Activated CD8-positive, alpha-beta T cell treated with anti-CD3 and anti-CD28 coated beads for 36 hours (primary cell): ENCODE data around the gene MGRN1. TPM values are rescaled to one million over a fixed set of nuclear protein-coding genes. Genes with fewer than 3 reads are reported as not detected.

Experiments used
- ATAC-seq: fragments of 200-7000 bp; cut with Tn5 transposase; one replicate; pipeline ENCODE4 v1.10.0; 2021; ENCODE audit warnings: mild to moderate bottlenecking, moderate library complexity
- CTCF ChIA-PET: fragments of 350-600 bp; sonication (Branson Sonifier 250); formaldehyde crosslinking; loops from one replicate; lab custom pipeline; 2021; ENCODE audit warnings: antibody characterized with exemption; lab: Charles Lee
- POLR2A ChIA-PET: fragments of 350-600 bp; sonication (Branson Sonifier 250); formaldehyde crosslinking; loops from one replicate; lab custom pipeline; 2021; ENCODE audit warnings: antibody characterized with exemption; lab: Charles Lee
- DNase-seq: peaks from one replicate; pipeline ENCODE4 v3.0.0-alpha.2; 2020
- H3K27ac Mint-ChIP-seq: one replicate; pipeline ENCODE4 v1.8.0; 2021; ENCODE audit warnings: mild to moderate bottlenecking, mixed read lengths
- H3K27me3 Mint-ChIP-seq: one replicate; pipeline ENCODE4 v1.8.0; 2021; ENCODE audit warnings: mixed read lengths
- H3K36me3 Mint-ChIP-seq: one replicate; pipeline ENCODE4 v1.8.0; 2021; ENCODE audit warnings: low read depth, mixed read lengths
- H3K4me1 Mint-ChIP-seq: one replicate; pipeline ENCODE4 v1.8.0; 2021; ENCODE audit warnings: low read depth, mixed read lengths
- H3K4me3 Mint-ChIP-seq: one replicate; pipeline ENCODE4 v1.8.0; 2021; ENCODE audit warnings: mild to moderate bottlenecking, moderate library complexity, mixed read lengths
- H3K9me3 Mint-ChIP-seq: one replicate; pipeline ENCODE4 v1.8.0; 2021; ENCODE audit warnings: mixed read lengths
- intact Hi-C: fragments of 100-400 bp; cut with micrococcal nuclease; formaldehyde crosslinking; loops from one replicate; pipeline ENCODE4 v1.10.0; 2022
- total RNA-seq, 2 experiments: library from RNA; stranded (reverse); gene quantifications; one replicate each; pipeline ENCODE4 v1.2.3, GENCODE V29; 2021
- TF ChIP-seq, protein P1 (sequence below): fragments of 200-600 bp; IDR thresholded peaks from one replicate; pipeline ENCODE4 v1.8.0; 2022; ENCODE audit warnings: antibody characterized with exemption, mild to moderate bottlenecking

Gene MGRN1
- total RNA-seq, 2 experiments from 2014 or later: 67.6 to 70.8 TPM

- ATAC-seq: no peak
- intact Hi-C loops: no loop called here
- CTCF ChIA-PET: interaction anchor here (1.0 kb wide), 1 partner anchor 30 kb away, joined by 5 read pairs; the partner anchor contains the start of gene MGRN1
- Mint-ChIP-seq H3K9me3 (no peaks in the 10 kb centered on the region), H3K27me3 (no peaks in the 10 kb centered on the region), H3K4me1 (peaks cover 18% of the 10 kb centered on the region), H3K27ac (no peak overlapping the region), H3K4me3 (no peak overlapping the region), H3K36me3 (peaks cover 30% of the 10 kb centered on the region)
- no peak for DNase-seq
- TF ChIP-seq, protein P1, sequence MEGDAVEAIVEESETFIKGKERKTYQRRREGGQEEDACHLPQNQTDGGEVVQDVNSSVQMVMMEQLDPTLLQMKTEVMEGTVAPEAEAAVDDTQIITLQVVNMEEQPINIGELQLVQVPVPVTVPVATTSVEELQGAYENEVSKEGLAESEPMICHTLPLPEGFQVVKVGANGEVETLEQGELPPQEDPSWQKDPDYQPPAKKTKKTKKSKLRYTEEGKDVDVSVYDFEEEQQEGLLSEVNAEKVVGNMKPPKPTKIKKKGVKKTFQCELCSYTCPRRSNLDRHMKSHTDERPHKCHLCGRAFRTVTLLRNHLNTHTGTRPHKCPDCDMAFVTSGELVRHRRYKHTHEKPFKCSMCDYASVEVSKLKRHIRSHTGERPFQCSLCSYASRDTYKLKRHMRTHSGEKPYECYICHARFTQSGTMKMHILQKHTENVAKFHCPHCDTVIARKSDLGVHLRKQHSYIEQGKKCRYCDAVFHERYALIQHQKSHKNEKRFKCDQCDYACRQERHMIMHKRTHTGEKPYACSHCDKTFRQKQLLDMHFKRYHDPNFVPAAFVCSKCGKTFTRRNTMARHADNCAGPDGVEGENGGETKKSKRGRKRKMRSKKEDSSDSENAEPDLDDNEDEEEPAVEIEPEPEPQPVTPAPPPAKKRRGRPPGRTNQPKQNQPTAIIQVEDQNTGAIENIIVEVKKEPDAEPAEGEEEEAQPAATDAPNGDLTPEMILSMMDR: no peak
- POLR2A ChIA-PET: interaction anchor here (1.5 kb wide), 1 partner anchor 38 kb away, joined by 4 read pairs; no protein-coding TSS in a partner anchor
These were observed 29.7 kb downstream of the MGRN1 start for GRCh38 chr16:4654011-4654963.

DNA sequence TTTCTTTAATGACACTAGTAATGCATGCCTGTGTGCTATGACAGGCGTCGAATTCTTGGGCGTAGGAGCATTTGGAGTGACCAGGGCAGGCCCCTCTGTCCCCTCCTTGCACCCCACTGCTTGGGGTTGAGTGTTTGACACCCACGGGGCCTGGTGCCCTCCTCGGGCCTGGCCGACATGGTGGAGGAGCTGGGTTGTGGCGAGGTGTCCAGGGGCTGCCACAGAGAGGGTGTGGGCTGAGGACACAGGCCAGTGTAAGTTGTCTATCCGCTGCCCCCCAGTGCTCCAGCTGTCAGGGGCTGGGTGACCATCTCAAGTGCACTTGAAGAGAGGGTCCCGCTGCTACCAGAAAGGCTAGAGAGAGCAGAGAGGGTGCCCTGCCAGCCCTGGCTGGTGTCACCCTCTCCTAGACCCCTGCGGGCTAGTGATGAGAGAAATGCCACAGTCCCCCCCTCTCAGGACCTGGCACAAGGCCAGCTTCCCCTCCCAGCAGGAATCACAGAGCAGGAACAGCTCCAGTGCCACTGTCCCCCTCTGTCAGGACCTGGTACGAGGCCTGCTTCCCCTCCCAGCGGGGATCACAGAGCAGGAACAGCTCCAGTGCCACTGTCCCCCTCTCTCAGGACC is 30.5 kb downstream of the MGRN1 start:
- Mint-ChIP-seq H3K4me3 (no peak overlapping the region), H3K9me3 (no peaks in the 10 kb centered on the region), H3K27ac (no peak overlapping the region), H3K4me1 (peaks cover 21% of the 10 kb centered on the region), H3K36me3 (peaks cover 26% of the 10 kb centered on the region), H3K27me3 (no peaks in the 10 kb centered on the region)
- TF ChIP-seq, protein P1: no peak
- POLR2A ChIA-PET: interaction anchor here (1.5 kb wide), 1 partner anchor 37 kb away, joined by 4 read pairs; no protein-coding TSS in a partner anchor
- no peak for ATAC-seq
- DNase-seq: no peak
- intact Hi-C loops: no loop called here
- CTCF ChIA-PET: no interaction called here

DNA sequence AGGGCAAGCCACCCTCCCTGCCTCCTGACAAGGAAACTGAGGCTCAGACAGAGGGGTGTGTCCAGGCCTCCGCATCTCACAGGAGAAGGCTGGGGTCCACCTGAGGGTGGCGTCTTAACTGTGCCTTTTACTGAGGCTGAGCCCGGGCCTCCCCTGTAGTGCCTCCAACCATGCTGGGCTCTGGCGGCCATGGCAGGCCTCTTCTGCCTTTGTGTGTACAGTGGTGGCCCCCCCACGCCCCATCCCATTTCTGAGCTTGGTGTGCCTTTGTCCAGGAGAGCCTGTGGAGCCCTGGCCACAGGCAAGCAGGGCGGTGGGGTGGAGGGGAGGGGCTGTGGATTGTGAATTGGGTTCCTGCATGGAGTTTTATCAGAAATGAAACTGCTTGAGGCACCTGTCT is 31.2 kb downstream of the MGRN1 start:
- no peak overlapping the region for H3K27ac Mint-ChIP-seq
- peaks cover 21% of the 10 kb centered on the region for H3K36me3 Mint-ChIP-seq
- H3K27me3 Mint-ChIP-seq: no peaks in the 10 kb centered on the region
- H3K4me1 Mint-ChIP-seq: peaks cover 23% of the 10 kb centered on the region
- H3K9me3 Mint-ChIP-seq: no peaks in the 10 kb centered on the region
- no peak overlapping the region for H3K4me3 Mint-ChIP-seq
- ChIA-PET POLR2A (no interaction called here), CTCF (no interaction called here)
- no peak for DNase-seq
- TF ChIP-seq, protein P1: no peak
- intact Hi-C loops: no loop called here
- no peak for ATAC-seq

GRCh38 chr16:4656221-4656620 is 31.6 kb downstream of the MGRN1 start:
- H3K4me1 Mint-ChIP-seq: peaks cover 28% of the 10 kb centered on the region
- DNase-seq (no peak), ATAC-seq (no peak)
- H3K36me3 Mint-ChIP-seq: peaks cover 19% of the 10 kb centered on the region
- POLR2A ChIA-PET: no interaction called here
- H3K9me3 Mint-ChIP-seq: no peaks in the 10 kb centered on the region
- CTCF ChIA-PET: no interaction called here
- H3K27me3 Mint-ChIP-seq: no peaks in the 10 kb centered on the region
- H3K4me3 Mint-ChIP-seq: no peak overlapping the region
- TF ChIP-seq, protein P1: no peak
- no peak overlapping the region for H3K27ac Mint-ChIP-seq
- intact Hi-C loops: no loop called here
